ENCODE results near the gene TRIM67.
A peak's percentile ranks its signal among the peaks of the same experiment; 100 is the strongest.

Gene TRIM67

GRCh38 chr1:231240883-231241735, 79.3 kb downstream of the TRIM67 start, which contains the start of gene GNPAT:
Gene GNPAT (plus strand): TSS chr1:231241212. CDS start chr1:231241379, 167 bp downstream.
- H3K4me3 ChIP-seq (ENCODE audit: low read length), result peak within 1 kb of the TSS; percentile 93
- TF ChIP-seq, protein P1, sequence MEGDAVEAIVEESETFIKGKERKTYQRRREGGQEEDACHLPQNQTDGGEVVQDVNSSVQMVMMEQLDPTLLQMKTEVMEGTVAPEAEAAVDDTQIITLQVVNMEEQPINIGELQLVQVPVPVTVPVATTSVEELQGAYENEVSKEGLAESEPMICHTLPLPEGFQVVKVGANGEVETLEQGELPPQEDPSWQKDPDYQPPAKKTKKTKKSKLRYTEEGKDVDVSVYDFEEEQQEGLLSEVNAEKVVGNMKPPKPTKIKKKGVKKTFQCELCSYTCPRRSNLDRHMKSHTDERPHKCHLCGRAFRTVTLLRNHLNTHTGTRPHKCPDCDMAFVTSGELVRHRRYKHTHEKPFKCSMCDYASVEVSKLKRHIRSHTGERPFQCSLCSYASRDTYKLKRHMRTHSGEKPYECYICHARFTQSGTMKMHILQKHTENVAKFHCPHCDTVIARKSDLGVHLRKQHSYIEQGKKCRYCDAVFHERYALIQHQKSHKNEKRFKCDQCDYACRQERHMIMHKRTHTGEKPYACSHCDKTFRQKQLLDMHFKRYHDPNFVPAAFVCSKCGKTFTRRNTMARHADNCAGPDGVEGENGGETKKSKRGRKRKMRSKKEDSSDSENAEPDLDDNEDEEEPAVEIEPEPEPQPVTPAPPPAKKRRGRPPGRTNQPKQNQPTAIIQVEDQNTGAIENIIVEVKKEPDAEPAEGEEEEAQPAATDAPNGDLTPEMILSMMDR (conservative IDR thresholded peaks at IDR 0.05; ENCODE audit: low read length), result no peak
- peak; percentile 80 for DNase-seq (ENCODE audit: low read depth)

DNA sequence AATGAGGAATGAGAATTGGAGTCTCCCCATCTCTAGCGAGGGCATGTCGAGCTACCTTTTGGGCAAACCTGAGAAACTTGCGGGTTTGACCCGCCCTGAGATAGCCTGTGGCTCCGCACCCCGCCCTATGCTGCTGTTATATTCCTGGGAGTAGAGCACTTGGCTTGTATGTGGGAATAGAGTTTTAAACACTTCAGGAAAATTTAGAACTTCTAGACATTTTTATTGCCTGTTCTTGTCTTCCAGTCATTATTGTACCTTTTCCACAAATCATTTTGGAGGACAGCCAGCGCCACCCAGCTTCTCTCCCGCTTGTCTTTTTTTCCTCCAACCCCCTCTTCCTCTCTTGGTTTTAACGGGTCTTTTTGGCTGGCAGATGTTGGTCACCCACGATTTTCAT, 79.9 kb downstream of the TRIM67 start:
- H3K4me3 ChIP-seq (ENCODE audit: low read length), result peak overlapping the region; percentile 93
- DNase-seq (ENCODE audit: low read depth), result no peak
- TF ChIP-seq, protein P1 (conservative IDR thresholded peaks at IDR 0.05; ENCODE audit: low read length), result no peak

DNA sequence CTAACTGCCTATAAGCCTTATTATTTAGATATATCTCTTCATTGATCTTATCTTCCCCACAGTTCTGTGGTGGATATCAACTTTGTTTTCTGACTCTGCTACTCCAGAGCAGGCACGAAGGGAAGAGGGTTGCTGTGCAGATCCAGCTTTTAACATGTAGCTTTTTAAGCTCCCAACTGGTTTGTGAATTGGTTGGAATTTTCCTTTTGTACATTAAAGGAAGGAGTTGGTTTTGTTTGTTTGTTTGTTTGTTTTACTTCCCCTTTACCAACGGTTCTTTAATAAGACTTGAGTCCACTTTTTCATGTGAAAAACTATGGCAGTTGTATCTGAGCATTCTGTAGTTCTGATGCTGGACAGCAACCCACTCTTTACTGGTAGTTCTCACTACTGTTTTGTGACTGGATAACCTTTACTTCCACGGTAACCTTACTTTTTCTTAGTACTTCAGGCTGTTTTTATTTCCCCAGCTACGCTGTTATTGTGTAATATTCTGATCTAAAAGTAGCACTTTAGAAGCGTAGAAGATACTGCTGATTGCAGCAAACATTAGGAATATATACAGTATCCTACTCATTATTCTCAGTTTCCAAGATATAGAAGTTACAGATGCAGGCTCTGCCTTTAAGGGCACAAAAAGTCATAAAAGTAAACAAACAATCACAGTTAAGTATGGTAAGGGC, 80.8 kb downstream of the TRIM67 start:
- peak; percentile 21 for DNase-seq (ENCODE audit: low read depth)
- TF ChIP-seq, protein P1 (conservative IDR thresholded peaks at IDR 0.05; ENCODE audit: low read length), result no peak
- H3K4me3 ChIP-seq (ENCODE audit: low read length), result peak overlapping the region; percentile 93

GRCh38 chr1:231248778-231249177, 86.9 kb downstream of the TRIM67 start:
- DNase-seq (ENCODE audit: low read depth), result no peak
- TF ChIP-seq, protein P1 (conservative IDR thresholded peaks at IDR 0.05; ENCODE audit: low read length), result no peak

DNA sequence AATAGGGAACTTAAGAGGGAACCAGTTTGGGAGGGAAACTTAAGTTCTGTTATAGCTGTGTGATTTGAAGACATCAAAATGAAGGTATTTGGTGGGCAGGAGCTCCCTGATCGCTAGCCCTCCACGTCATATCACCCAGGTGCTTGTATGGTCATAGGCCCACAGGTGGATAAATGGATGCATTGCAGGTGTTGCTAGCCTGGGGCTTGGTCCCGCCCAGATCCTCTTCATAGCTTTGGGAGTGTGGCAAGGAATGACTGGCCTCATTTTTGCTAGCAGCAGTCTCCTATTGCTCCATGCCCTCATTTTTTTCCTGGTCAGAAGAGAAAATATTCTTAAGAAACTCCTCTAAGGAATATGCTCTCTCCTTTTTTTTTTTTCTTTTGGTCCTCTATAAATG, 90.5 kb downstream of the TRIM67 start:
- TF ChIP-seq, protein P1 (conservative IDR thresholded peaks at IDR 0.05; ENCODE audit: low read length), result no peak
- DNase-seq (ENCODE audit: low read depth), result no peak

More at GRCh38 chr1:231248778-231249177, 86.9 kb downstream of the TRIM67 start:
- no peak overlapping the region for H3K4me3 ChIP-seq (ENCODE audit: low read length)

GRCh38 chr1:231260351-231260750, 98.5 kb downstream of the TRIM67 start:
- TF ChIP-seq, protein P1 (conservative IDR thresholded peaks at IDR 0.05; ENCODE audit: low read length), result no peak
- no peak for DNase-seq (ENCODE audit: low read depth)
- H3K4me3 ChIP-seq (ENCODE audit: low read length), result no peak overlapping the region

More for the DNA sequence above, 90.5 kb downstream of the TRIM67 start:
- H3K4me3 ChIP-seq (ENCODE audit: low read length), result no peak overlapping the region
